Activated CD8-positive, alpha-beta memory T cell treated with anti-CD3 and anti-CD28 coated beads, Interleukin-2, amount 50 U/mL, for 1 hour (primary cell): Measurements from ENCODE around the gene SRMS.

Source experiments
- DNase-seq: peaks from one replicate; pipeline ENCODE4 v3.0.0-alpha.2; 2020; ENCODE audit errors: extremely low read depth

SRMS gene

DNA sequence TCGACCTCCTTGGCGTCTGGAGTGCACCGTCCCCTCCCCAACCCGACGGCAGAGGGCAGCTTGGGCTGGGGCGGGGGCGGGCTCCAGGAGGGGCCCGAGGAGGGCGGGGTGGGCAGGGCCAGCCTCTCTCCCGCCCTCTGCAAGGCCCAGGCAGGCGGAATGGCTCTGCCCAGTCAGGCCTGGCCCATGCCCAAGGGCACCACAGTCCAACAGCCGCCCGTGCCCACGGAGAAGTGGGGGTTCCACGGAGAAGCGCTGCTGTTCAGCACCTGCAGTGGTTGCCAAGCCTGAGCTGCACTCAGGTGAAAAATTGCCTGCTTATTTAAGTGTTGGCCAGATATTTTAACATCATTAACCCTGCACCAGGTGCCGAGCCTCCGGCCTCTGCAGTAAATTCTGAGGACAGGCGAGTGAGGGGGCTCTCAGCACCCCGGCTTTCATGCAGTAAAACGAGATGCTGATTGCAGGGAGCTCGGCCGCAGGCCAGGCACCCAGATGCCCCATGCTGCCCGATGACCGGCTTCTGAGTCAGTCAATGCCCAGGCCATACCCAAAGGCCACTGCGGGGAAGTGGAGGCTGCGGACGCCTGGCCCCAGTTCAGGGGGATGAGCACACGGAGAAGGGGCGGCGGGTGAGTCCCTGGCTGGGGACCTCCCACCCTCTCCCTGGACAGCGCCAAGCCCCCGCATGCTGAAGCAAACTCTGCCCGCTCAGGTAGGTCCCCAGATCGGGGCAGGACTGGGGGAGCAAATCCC, at the start of gene SRMS:
TSS of gene SRMS (minus strand) at position 25 of the 756 bp plus-strand sequence. CDS start 286 bp downstream, outside the sequence.
- DNase-seq: no peak

DNA sequence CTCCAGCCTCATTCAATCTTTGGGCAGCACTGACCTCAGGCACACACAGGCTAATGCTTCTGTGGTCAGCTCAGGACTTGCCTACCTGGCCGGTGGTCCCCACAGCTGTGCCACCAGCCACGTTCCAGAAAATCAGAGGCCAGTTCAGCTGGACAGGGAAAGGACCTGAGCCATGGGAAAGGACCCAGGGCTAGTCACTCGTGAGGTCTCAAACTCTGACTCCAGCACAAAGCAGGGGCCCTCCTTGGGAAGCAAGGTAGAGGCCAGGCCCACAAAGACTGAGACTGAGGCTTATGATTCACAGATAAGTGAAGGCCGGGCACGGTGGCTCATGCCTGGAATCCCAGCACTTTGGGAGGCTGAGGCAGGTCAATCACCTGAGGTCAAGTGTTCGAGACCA, 48.9 kb upstream of the SRMS start:
- DNase-seq: no peak

- DNase-seq: no peak
These were observed 48.0 kb upstream of the SRMS start for GRCh38 chr20:63595416-63596127.

GRCh38 chr20:63594043-63594561, 46.6 kb upstream of the SRMS start:
- DNase-seq: no peak

DNA sequence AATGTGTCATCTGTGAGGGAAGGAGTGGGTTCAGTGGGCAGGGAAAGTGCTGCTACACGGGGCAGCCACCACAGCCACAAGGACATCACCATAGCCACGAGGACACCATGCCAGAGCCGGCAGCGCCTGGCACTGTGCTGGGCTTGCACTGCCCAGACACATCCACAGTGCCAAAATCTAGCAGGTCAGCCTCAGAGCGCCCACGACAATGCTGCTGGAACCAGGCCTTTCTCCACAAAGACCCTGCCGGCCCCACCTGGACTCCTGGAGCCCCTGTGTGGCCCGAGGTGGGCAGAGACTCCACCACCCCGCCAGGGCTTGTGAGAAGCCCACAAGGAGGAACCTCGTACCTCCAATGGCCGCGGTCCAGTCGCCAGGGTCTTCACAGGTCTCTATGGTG, 45.1 kb upstream of the SRMS start:
- no peak for DNase-seq

GRCh38 chr20:63591786-63592355, 44.3 kb upstream of the SRMS start:
- DNase-seq: no peak

DNA sequence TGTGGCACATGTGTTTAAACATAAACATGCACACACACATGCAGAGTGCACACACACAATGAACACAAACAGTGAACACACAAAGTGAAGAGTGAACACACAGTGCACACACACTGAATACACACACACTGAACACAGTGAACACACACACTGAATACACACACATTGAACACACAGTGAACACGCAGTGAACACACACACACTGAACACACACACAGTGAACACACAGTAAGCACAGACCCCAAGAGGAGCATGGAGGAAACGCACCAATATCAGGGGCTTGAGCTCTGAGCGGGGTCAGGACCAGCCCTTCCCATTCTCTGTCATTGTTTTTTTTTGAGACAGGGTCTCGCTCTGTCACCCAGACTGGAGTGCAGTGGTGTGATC, 43.6 kb upstream of the SRMS start:
- DNase-seq: no peak

DNA sequence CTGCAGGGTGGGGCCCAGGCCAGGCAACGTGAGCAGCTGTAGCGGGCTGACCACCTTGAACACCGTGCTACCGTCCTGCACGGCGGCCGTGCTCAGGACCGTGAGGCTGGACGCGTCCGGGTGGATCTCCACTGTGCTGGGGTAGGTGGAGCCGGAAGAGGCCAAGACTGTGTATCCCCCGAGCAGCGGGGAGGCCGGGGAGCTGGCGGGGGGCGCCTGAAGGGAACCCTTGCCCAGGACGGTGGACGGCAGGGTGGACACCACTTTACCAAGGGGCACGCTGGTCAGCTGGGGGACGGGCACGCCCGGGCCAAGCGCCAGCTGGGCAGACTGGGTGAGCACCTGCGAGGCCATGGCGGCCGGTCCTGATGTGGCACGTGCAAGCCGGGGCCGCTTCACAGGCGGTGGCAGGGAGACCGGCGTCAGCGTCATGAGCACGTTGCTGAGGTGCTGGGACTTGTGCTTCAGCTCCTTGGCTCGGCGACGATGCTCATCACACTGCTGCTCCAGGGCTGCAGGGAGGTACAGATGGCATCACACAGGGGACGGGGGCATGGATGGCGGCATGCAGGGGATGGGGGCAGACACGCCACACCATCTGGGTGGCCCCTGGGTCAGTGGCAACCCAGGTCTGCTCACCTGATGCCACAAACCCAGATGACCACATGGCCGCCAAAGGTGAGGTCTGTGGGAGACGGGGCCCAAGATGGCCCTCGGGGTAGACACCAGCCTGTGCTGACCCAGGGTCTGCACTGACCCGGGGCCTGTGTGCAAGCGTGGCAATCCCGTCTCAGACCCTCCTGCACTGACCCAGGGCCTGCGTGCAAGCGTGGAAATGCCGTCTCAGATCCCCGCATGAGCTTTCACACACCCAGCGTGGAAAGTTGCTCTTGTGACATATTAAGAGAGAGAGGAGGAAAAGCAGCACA, 42.9 kb upstream of the SRMS start:
- no peak for DNase-seq

DNA sequence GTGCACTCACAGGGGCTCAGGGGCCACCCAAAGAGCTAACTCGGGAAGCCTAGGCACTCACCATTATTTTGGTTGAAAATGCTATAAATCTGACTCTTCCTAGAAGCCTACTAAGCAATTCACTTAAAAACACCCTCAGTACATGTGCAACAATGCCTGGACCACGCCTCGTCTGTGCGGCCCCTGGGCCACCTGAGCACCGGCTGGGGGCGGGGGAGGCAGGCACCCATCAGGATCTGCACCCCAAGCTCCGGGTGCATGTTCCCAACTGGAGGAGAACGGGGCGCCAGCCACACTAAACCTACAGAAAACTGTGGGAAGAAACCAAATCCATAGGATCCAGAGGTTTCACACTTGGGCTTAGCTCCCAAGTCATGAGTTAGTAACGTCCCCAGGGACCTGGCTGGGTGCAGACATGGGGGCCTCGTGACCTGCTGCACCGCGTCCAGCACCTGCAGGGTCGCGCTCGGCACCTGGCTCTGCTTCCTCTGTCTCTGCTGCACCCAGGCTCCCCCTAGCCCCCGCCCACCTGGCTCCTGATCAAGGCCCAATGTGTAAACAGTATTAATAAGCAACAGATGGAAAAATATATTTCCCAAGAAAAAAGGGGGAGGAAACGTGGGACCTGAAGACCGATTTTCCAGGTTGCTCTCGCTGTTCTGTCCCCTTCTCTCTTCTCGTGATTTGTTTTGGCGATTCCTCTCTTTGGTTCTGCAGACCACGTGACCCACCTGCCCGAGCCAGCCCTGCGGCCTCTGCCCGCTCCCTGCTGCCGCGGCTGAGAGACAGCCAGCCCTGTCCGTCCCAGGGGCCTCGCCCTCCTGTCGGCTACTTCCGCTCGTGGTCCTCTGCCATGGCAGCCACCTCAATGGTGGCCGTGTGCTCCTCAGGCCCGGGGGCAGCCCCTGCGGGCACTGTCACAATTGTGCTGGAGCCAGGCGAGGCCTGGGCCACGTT, 42.0 kb upstream of the SRMS start:
- no peak for DNase-seq

- DNase-seq: no peak
These were observed 41.1 kb upstream of the SRMS start for GRCh38 chr20:63588641-63589041.

DNA sequence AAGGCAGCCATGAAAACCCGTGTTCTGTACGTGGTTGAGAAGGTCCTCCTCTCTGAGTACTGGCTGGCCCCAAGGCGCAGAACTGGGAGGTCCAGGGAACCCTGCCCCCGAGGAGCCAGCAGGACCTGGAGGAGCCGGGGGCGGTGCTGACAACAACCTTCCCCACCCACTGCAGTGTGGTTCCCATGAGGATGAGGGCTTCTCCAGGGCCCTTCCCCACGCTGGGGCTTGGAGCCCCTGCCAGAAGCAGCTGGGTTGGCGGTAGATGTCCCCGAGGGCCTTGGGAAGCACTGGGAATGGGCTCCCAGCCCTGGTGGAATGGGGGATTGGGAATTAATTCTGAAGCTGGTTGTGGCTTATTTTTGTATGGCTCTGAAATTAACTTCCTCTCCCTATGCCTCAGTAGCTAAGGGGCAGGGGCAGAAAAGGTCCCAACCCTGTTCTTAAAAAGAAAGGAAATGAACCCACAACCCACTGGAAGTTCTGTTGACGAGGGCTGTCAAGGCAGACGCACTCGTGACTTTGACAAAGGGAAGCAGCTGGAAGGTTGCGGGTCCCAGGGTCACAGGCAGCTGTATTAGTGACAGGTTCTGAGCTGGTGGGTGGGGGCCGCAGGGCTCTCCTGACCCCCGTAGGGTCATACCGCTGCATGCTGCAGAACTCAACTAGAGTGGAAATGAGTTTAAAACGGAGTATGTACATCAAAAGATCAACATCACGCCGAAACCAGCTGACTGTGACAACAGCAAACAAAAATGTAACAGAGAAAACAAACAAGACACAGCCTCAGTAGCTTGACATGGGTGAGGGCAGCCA, 40.4 kb upstream of the SRMS start:
- DNase-seq: no peak

DNA sequence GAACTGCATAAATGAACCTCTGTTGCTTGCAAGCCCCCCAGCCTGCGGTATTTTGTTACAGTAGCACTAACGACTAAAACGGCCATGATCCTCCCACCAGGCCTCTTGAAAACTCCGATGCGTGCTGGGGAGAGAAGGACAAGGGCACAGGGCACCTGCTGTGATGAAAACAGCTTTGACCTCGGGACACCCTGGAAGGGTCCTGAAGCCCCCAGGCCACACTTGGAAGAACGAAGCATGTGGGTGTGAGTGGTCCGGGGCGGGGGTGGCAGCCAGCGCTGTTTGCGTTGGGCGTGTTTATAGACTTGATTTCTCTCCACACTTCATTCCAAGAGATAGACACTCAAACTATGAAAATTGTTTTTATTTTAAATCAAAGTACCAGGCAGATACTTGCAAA, 39.7 kb upstream of the SRMS start:
- no peak for DNase-seq

GRCh38 chr20:63586797-63587196, 39.2 kb upstream of the SRMS start:
- no peak for DNase-seq

DNA sequence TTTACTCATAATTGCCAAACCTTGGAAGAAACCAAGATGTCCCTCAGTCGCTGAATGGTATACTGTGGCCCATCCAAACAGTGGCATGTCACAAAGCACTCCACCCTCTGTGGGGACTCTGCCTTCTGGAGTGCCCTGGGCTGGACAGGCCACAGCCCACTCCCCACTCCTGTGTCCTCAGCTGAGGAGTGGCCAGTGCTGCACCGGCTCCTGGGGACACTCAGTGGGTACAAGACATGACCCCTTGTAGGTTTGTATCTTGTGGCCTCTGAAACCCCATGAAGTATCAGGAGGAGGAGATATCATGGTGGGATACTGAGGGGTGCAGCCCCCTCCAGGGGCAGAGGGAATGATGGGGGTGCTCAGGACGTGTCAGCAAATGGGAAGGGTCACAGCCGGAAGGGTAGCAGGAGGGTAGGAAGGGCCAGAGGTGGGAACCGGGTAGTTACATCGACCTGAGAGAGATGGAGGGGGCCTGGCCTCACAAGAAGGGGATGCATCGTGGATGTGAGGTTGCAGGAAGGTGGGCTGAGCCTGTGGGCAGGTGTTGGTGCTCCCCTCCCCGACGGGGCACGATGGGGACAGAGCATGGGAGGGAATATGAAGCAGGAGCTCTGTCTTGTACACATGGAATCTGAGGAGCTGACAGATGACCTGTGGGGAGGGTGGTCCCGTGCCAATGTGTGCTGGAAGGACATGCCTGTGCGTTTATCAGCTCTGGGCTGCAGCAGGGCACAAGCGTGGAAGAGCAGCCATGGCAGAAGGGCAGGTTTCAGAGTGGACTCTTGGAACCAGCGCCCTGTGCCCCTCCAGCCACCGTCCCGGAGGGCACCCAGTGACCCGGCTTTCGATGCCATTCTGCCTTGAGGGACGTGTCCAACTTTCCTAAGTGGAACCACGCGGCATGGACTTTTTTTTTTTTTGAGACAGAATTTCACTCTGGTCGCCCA, 38.3 kb upstream of the SRMS start:
- DNase-seq: no peak

GRCh38 chr20:63582382-63583063, 35.0 kb upstream of the SRMS start:
- no peak for DNase-seq

GRCh38 chr20:63580796-63581461, 33.4 kb upstream of the SRMS start:
- DNase-seq: peak; percentile 58

- DNase-seq: no peak
These were observed 31.6 kb upstream of the SRMS start for GRCh38 chr20:63579017-63579694.
